ENCODE measurements around the gene AMPH.

Gene AMPH

GRCh38 chr7:38658921-38659320 is 27.7 kb upstream of the AMPH start:
- no peaks in the 10 kb centered on the region for H3K9me3 ChIP-seq (ENCODE audit: insufficient read depth, low read length)
- H3K79me2 ChIP-seq (ENCODE audit: insufficient read depth, low read length) = no peaks in the 10 kb centered on the region
- H3K4me3 ChIP-seq (ENCODE audit: insufficient read depth, low read length, poor library complexity, severe bottlenecking) = no peak overlapping the region
- TF ChIP-seq EZH2phosphoT487 (conservative IDR thresholded peaks at IDR 0.05; ENCODE audit: low read length) (no peak), CTCF (IDR thresholded peaks at IDR 0.05; ENCODE audit: insufficient read depth, low read length, poor library complexity, severe bottlenecking) (no peak)
- no peak overlapping the region for H3K9ac ChIP-seq (ENCODE audit: low read length)
- H3K27me3 ChIP-seq (ENCODE audit: low read length) = no peaks in the 10 kb centered on the region
- no peak overlapping the region for H3K4me2 ChIP-seq (ENCODE audit: low read depth, low read length, poor library complexity, severe bottlenecking)
- no peaks in the 10 kb centered on the region for H3K9me2 ChIP-seq (replicated peaks; ENCODE audit: insufficient read depth, low read length)
- no peaks in the 10 kb centered on the region for H3F3A ChIP-seq (ENCODE audit: insufficient read depth)
- H3K36me3 ChIP-seq (ENCODE audit: low read length) = no peaks in the 10 kb centered on the region
- no peak overlapping the region for H3K27ac ChIP-seq (ENCODE audit: low read depth, low read length)
- no peak overlapping the region for H2AFZ ChIP-seq (ENCODE audit: low read depth, low read length, severe bottlenecking)
- no peaks in the 10 kb centered on the region for H4K20me1 ChIP-seq (ENCODE audit: low read depth, low read length)

- Histone ChIP-seq H3K9me3 (ENCODE audit: insufficient read depth, low read length) (no peaks in the 10 kb centered on the region), H3K36me3 (ENCODE audit: low read length) (no peaks in the 10 kb centered on the region), H3F3A (ENCODE audit: insufficient read depth) (no peaks in the 10 kb centered on the region), H4K20me1 (ENCODE audit: low read depth, low read length) (no peaks in the 10 kb centered on the region), H3K79me2 (ENCODE audit: insufficient read depth, low read length) (no peaks in the 10 kb centered on the region), H2AFZ (ENCODE audit: low read depth, low read length, severe bottlenecking) (no peak overlapping the region), H3K4me2 (ENCODE audit: low read depth, low read length, poor library complexity, severe bottlenecking) (no peak overlapping the region), H3K27me3 (ENCODE audit: low read length) (no peaks in the 10 kb centered on the region), H3K4me3 (ENCODE audit: insufficient read depth, low read length, poor library complexity, severe bottlenecking) (no peak overlapping the region), H3K9me2 (replicated peaks; ENCODE audit: insufficient read depth, low read length) (no peaks in the 10 kb centered on the region), H3K27ac (ENCODE audit: low read depth, low read length) (no peak overlapping the region), H3K9ac (ENCODE audit: low read length) (no peak overlapping the region)
- TF ChIP-seq CTCF (IDR thresholded peaks at IDR 0.05; ENCODE audit: insufficient read depth, low read length, poor library complexity, severe bottlenecking) = no peak
- no peak for TF ChIP-seq EZH2phosphoT487 (conservative IDR thresholded peaks at IDR 0.05; ENCODE audit: low read length)
These were observed 25.8 kb upstream of the AMPH start for GRCh38 chr7:38656968-38657367.

DNA sequence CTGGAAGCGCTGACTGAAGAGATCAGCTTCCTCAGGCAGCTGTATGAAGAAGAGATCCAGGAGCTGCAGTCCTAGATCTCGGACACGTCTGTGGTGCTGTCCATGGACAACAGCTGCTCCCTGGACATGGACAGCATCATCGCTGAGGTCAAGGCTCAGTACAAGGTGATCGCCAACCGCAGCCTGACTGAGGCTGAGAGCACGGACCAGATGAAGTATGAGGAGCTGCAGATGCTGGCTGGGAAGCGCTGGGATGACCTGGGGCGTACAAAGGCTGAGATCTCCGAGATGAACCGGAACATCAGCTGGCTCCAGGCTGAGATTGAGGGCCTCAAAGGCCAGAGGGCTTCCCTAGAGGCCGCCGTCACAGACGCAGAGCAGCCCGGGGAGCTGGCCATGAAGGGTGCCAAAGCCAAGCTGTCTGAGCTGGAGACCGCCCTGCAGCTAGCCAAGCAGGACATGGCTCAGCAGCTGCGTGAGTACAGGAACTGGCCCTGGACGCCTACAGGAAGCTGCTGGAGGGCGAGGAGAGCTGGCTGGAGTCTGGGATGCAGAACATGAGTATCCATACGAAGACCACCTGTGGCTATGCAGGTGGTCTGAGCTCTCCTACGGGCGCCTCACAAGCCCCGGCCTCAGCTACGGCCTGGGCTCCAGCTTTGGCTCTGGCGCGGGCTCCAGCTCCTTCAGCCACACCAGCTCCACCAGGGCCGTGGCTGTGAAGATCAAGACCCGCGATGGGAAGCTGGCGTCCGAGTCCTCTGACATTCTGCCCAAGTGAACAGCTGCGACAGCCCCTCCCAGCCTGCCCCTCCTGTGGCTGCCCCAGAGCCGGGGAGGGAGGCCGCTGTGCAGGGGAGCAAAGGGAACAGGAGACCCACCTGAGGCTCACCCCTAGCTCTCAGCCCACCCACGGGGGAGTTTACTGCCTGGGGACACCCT is 24.9 kb upstream of the AMPH start:
- TF ChIP-seq EZH2phosphoT487 (conservative IDR thresholded peaks at IDR 0.05; ENCODE audit: low read length) (no peak), CTCF (IDR thresholded peaks at IDR 0.05; ENCODE audit: insufficient read depth, low read length, poor library complexity, severe bottlenecking) (no peak)
- H3F3A ChIP-seq (ENCODE audit: insufficient read depth) = no peaks in the 10 kb centered on the region
- H3K9me3 ChIP-seq (ENCODE audit: insufficient read depth, low read length) = no peaks in the 10 kb centered on the region
- no peaks in the 10 kb centered on the region for H4K20me1 ChIP-seq (ENCODE audit: low read depth, low read length)
- no peaks in the 10 kb centered on the region for H3K36me3 ChIP-seq (ENCODE audit: low read length)
- no peak overlapping the region for H3K9ac ChIP-seq (ENCODE audit: low read length)
- H2AFZ ChIP-seq (ENCODE audit: low read depth, low read length, severe bottlenecking) = no peak overlapping the region
- no peak overlapping the region for H3K4me2 ChIP-seq (ENCODE audit: low read depth, low read length, poor library complexity, severe bottlenecking)
- H3K4me3 ChIP-seq (ENCODE audit: insufficient read depth, low read length, poor library complexity, severe bottlenecking) = no peak overlapping the region
- no peaks in the 10 kb centered on the region for H3K27me3 ChIP-seq (ENCODE audit: low read length)
- no peaks in the 10 kb centered on the region for H3K79me2 ChIP-seq (ENCODE audit: insufficient read depth, low read length)
- H3K9me2 ChIP-seq (replicated peaks; ENCODE audit: insufficient read depth, low read length) = no peaks in the 10 kb centered on the region
- no peak overlapping the region for H3K27ac ChIP-seq (ENCODE audit: low read depth, low read length)

All from SU-DHL-6 (cell line).